Measurements from ENCODE around the gene HSPA5.

HSPA5 gene

GRCh38 chr9:125190361-125190801 lies 50.8 kb downstream of the HSPA5 start:
- peaks cover 19% of the 10 kb centered on the region for H3K4me1 ChIP-seq
- no peaks in the 10 kb centered on the region for H3K9me3 ChIP-seq
- in situ Hi-C loops (cut with MboI; ENCODE audit: low sequenced_read_pairs), result no loop called here
- H3K4me3 ChIP-seq, result peak overlapping the region; percentile 100
- no peak for DNase-seq (ENCODE audit: low spot score in 2 of 2)
- H3K36me3 ChIP-seq (replicated peaks), result peaks cover 4% of the 10 kb centered on the region; the same call in 1 of the 2 replicates
- no peaks in the 10 kb centered on the region for H3K27me3 ChIP-seq (ENCODE audit: low read depth)

- Histone ChIP-seq H3K4me1 (peaks cover 19% of the 10 kb centered on the region), H3K9me3 (no peaks in the 10 kb centered on the region), H3K36me3 (replicated peaks) (peaks cover 4% of the 10 kb centered on the region; the same call in 1 of the 2 replicates), H3K27me3 (ENCODE audit: low read depth) (no peaks in the 10 kb centered on the region), H3K4me3 (peak within 1 kb of the TSS; percentile 100)
- peak; percentile 88 to 97 for DNase-seq (ENCODE audit: low spot score in 2 of 2)
- in situ Hi-C loops (cut with MboI; ENCODE audit: low sequenced_read_pairs), result no loop called here
Observed at GRCh38 chr9:125189361-125190289, 51.5 kb downstream of the HSPA5 start, which contains the start of gene PPP6C. Gene PPP6C, minus strand, starts transcription at chr9:125189803. Its CDS starts 85 bp downstream, at chr9:125189718.

GRCh38 chr9:125189011-125189360 lies 52.2 kb downstream of the HSPA5 start:
- Histone ChIP-seq H3K4me3 (peak overlapping the region; percentile 100), H3K27me3 (ENCODE audit: low read depth) (no peaks in the 10 kb centered on the region), H3K36me3 (replicated peaks) (peaks cover 4% of the 10 kb centered on the region; the same call in 1 of the 2 replicates), H3K4me1 (peaks cover 19% of the 10 kb centered on the region), H3K9me3 (no peaks in the 10 kb centered on the region)
- in situ Hi-C loops (cut with MboI; ENCODE audit: low sequenced_read_pairs), result no loop called here
- peak in 1 of 2 experiments; percentile 42 for DNase-seq (ENCODE audit: low spot score in 2 of 2)
